ENCODE results near the gene TRIP4. TPM values are rescaled to one million over a fixed set of nuclear protein-coding genes. Genes with fewer than 3 reads are reported as not detected.

TRIP4 gene
- total RNA-seq, 1 experiment from 2014 or later = 8.3 TPM

GRCh38 chr15:64412216-64412615, 24.6 kb downstream of the TRIP4 start:
- DNase-seq = no peak
- H3K27me3 ChIP-seq (ENCODE audit: control insufficient read depth, insufficient read depth, low read length) = no peaks in the 10 kb centered on the region
- no peak overlapping the region for H3K4me3 ChIP-seq (ENCODE audit: insufficient read depth, low read depth, low read length)
- H3K36me3 ChIP-seq (replicated peaks; ENCODE audit: control insufficient read depth, insufficient read depth, low read length) = peaks cover 2% of the 10 kb centered on the region

- no peak for DNase-seq
- Histone ChIP-seq H3K27me3 (ENCODE audit: control insufficient read depth, insufficient read depth, low read length) (no peaks in the 10 kb centered on the region), H3K36me3 (replicated peaks; ENCODE audit: control insufficient read depth, insufficient read depth, low read length) (0 out of 2 replicates have a peak, but pooled peaks cover 1% of the 10 kb centered on the region), H3K4me3 (ENCODE audit: insufficient read depth, low read depth, low read length) (no peak overlapping the region)
Observed at GRCh38 chr15:64422697-64423096, 35.1 kb downstream of the TRIP4 start.

- Histone ChIP-seq H3K36me3 (replicated peaks; ENCODE audit: control insufficient read depth, insufficient read depth, low read length) (0 out of 2 replicates have a peak, but pooled peaks cover 1% of the 10 kb centered on the region), H3K27me3 (ENCODE audit: control insufficient read depth, insufficient read depth, low read length) (no peaks in the 10 kb centered on the region), H3K4me3 (ENCODE audit: insufficient read depth, low read depth, low read length) (no peak overlapping the region)
- DNase-seq = no peak
Observed at GRCh38 chr15:64423970-64424369, 36.3 kb downstream of the TRIP4 start.

- no peaks in the 10 kb centered on the region; the same call in 1 of the 2 replicates for H3K27me3 ChIP-seq (ENCODE audit: control insufficient read depth, insufficient read depth, low read length)
- H3K4me3 ChIP-seq (ENCODE audit: insufficient read depth, low read depth, low read length) = no peak overlapping the region
- no peak for DNase-seq
- 0 out of 2 replicates have a peak, but pooled peaks cover 1% of the 10 kb centered on the region for H3K36me3 ChIP-seq (replicated peaks; ENCODE audit: control insufficient read depth, insufficient read depth, low read length)
Observed at GRCh38 chr15:64425221-64425620, 37.6 kb downstream of the TRIP4 start.

GRCh38 chr15:64426845-64427465, 39.3 kb downstream of the TRIP4 start:
- DNase-seq = no peak
- Histone ChIP-seq H3K27me3 (ENCODE audit: control insufficient read depth, insufficient read depth, low read length) (no peaks in the 10 kb centered on the region; the same call in 1 of the 2 replicates), H3K36me3 (replicated peaks; ENCODE audit: control insufficient read depth, insufficient read depth, low read length) (0 out of 2 replicates have a peak, but pooled peaks cover 1% of the 10 kb centered on the region), H3K4me3 (ENCODE audit: insufficient read depth, low read depth, low read length) (no peak overlapping the region)

GRCh38 chr15:64429448-64429847, 41.8 kb downstream of the TRIP4 start:
- Histone ChIP-seq H3K36me3 (replicated peaks; ENCODE audit: control insufficient read depth, insufficient read depth, low read length) (no peaks in the 10 kb centered on the region), H3K4me3 (ENCODE audit: insufficient read depth, low read depth, low read length) (no peak overlapping the region), H3K27me3 (ENCODE audit: control insufficient read depth, insufficient read depth, low read length) (no peaks in the 10 kb centered on the region; the same call in 1 of the 2 replicates)
- no peak for DNase-seq

- DNase-seq = peak; percentile 60
- H3K36me3 ChIP-seq (replicated peaks; ENCODE audit: control insufficient read depth, insufficient read depth, low read length) = no peaks in the 10 kb centered on the region
- H3K4me3 ChIP-seq (ENCODE audit: insufficient read depth, low read depth, low read length) = no peak overlapping the region
- H3K27me3 ChIP-seq (ENCODE audit: control insufficient read depth, insufficient read depth, low read length) = no peaks in the 10 kb centered on the region; the same call in 1 of the 2 replicates
Observed at GRCh38 chr15:64430000-64430735, 42.5 kb downstream of the TRIP4 start.

- Histone ChIP-seq H3K27me3 (ENCODE audit: control insufficient read depth, insufficient read depth, low read length) (no peaks in the 10 kb centered on the region), H3K4me3 (ENCODE audit: insufficient read depth, low read depth, low read length) (no peak overlapping the region), H3K36me3 (replicated peaks; ENCODE audit: control insufficient read depth, insufficient read depth, low read length) (no peaks in the 10 kb centered on the region)
- no peak for DNase-seq
Observed at GRCh38 chr15:64437982-64438381, 50.3 kb downstream of the TRIP4 start.

- no peak overlapping the region for H3K4me3 ChIP-seq (ENCODE audit: insufficient read depth, low read depth, low read length)
- H3K27me3 ChIP-seq (ENCODE audit: control insufficient read depth, insufficient read depth, low read length) = no peaks in the 10 kb centered on the region
- no peak for DNase-seq
- H3K36me3 ChIP-seq (replicated peaks; ENCODE audit: control insufficient read depth, insufficient read depth, low read length) = no peaks in the 10 kb centered on the region
Observed at GRCh38 chr15:64438653-64439447, 51.2 kb downstream of the TRIP4 start.

- no peak overlapping the region for H3K4me3 ChIP-seq (ENCODE audit: insufficient read depth, low read depth, low read length)
- DNase-seq = no peak
- H3K36me3 ChIP-seq (replicated peaks; ENCODE audit: control insufficient read depth, insufficient read depth, low read length) = no peaks in the 10 kb centered on the region
- no peaks in the 10 kb centered on the region for H3K27me3 ChIP-seq (ENCODE audit: control insufficient read depth, insufficient read depth, low read length)
Observed at GRCh38 chr15:64441852-64442251, 54.2 kb downstream of the TRIP4 start.

- DNase-seq = no peak
- Histone ChIP-seq H3K4me3 (ENCODE audit: insufficient read depth, low read depth, low read length) (no peak overlapping the region), H3K36me3 (replicated peaks; ENCODE audit: control insufficient read depth, insufficient read depth, low read length) (no peaks in the 10 kb centered on the region), H3K27me3 (ENCODE audit: control insufficient read depth, insufficient read depth, low read length) (no peaks in the 10 kb centered on the region)
Observed at GRCh38 chr15:64443016-64443415, 55.4 kb downstream of the TRIP4 start.

- Histone ChIP-seq H3K4me3 (ENCODE audit: insufficient read depth, low read depth, low read length) (no peak overlapping the region), H3K27me3 (ENCODE audit: control insufficient read depth, insufficient read depth, low read length) (no peaks in the 10 kb centered on the region)
- DNase-seq = no peak
Observed at GRCh38 chr15:64443747-64444621, 56.3 kb downstream of the TRIP4 start.

GRCh38 chr15:64444836-64445235, 57.2 kb downstream of the TRIP4 start:
- Histone ChIP-seq H3K4me3 (ENCODE audit: insufficient read depth, low read depth, low read length) (no peak overlapping the region), H3K36me3 (replicated peaks; ENCODE audit: control insufficient read depth, insufficient read depth, low read length) (no peaks in the 10 kb centered on the region), H3K27me3 (ENCODE audit: control insufficient read depth, insufficient read depth, low read length) (no peaks in the 10 kb centered on the region)
- DNase-seq = no peak

More at GRCh38 chr15:64443747-64444621, 56.3 kb downstream of the TRIP4 start:
- H3K36me3 ChIP-seq (replicated peaks; ENCODE audit: control insufficient read depth, insufficient read depth, low read length) = no peaks in the 10 kb centered on the region
